SU-DHL-6 (cell line): ENCODE results near the gene ZNF324.

Experiments
- H2AFZ ChIP-seq: fragments of 200-600 bp; sonication (generic); 2 replicates; pipeline ENCODE4 v1.6.1; 2014; ENCODE audit warnings: low read depth, mild to moderate bottlenecking, moderate library complexity, mixed read lengths, antibody characterized with exemption, low read length; ENCODE audit not compliant: severe bottlenecking
- H3F3A ChIP-seq: fragments of 200-600 bp; shearing (Covaris generic); 2 replicates; pipeline ENCODE4 v1.6.0; 2016; ENCODE audit warnings: antibody characterized with exemption, mild to moderate bottlenecking; ENCODE audit not compliant: insufficient read depth
- H3K27ac ChIP-seq: fragments of 200-600 bp; sonication (generic); 2 replicates; pipeline ENCODE4 v1.5.1; 2016; ENCODE audit warnings: low read depth, mild to moderate bottlenecking, low read length, moderate library complexity, mixed read lengths
- H3K27me3 ChIP-seq: fragments of 200-600 bp; sonication (generic), shearing (Covaris generic); 2 replicates; pipeline ENCODE4 v1.6.0; 2014; ENCODE audit warnings: mild to moderate bottlenecking, low read length
- H3K36me3 ChIP-seq: fragments of 200-600 bp; sonication (generic); 2 replicates; pipeline ENCODE4 v1.6.1; 2014; ENCODE audit warnings: mild to moderate bottlenecking, low read length, mixed read lengths
- H3K4me2 ChIP-seq: fragments of 300-600, 200-600 bp; shearing (Covaris generic), sonication (generic); 2 replicates; pipeline ENCODE4 v1.6.0; 2014; ENCODE audit warnings: low read length, low read depth, mild to moderate bottlenecking; ENCODE audit not compliant: poor library complexity, severe bottlenecking
- H3K4me3 ChIP-seq: fragments of 200-600 bp; sonication (generic); 2 replicates; pipeline ENCODE4 v1.5.1; 2014; ENCODE audit warnings: antibody characterized with exemption, low read length, mild to moderate bottlenecking, mixed read lengths; ENCODE audit not compliant: insufficient read depth, poor library complexity, severe bottlenecking
- H3K79me2 ChIP-seq: fragments of 200-600 bp; sonication (generic); 2 replicates; pipeline ENCODE4 v1.6.1; 2014; ENCODE audit warnings: mild to moderate bottlenecking, low read length, moderate library complexity; ENCODE audit not compliant: insufficient read depth
- H3K9ac ChIP-seq: fragments of 200-600 bp; sonication (generic); 2 replicates; pipeline ENCODE4 v1.7.0; 2014; ENCODE audit warnings: mild to moderate bottlenecking, low read length
- H3K9me2 ChIP-seq: fragments of 200-600 bp; sonication (generic); replicated peaks from 2 replicates; pipeline ENCODE4 v1.6.1; 2014; ENCODE audit warnings: low read length; ENCODE audit not compliant: insufficient read depth
- H3K9me3 ChIP-seq: fragments of 200-600 bp; sonication (generic); 2 replicates; pipeline ENCODE4 v1.6.1; 2014; ENCODE audit warnings: low read length, mixed read lengths; ENCODE audit not compliant: insufficient read depth
- H4K20me1 ChIP-seq: fragments of 200-600 bp; sonication (generic); 2 replicates; pipeline ENCODE4 v1.6.1; 2014; ENCODE audit warnings: low read depth, mild to moderate bottlenecking, antibody characterized with exemption, low read length, moderate library complexity, mixed read lengths
- EZH2phosphoT487 ChIP-seq: fragments of 200-600 bp; sonication (generic), shearing (Covaris generic); conservative IDR thresholded peaks from 2 replicates; pipeline ENCODE4 v1.6.1; 2018; ENCODE audit warnings: mild to moderate bottlenecking, antibody characterized with exemption, low read length, moderate library complexity, mixed read lengths
- TF ChIP-seq, protein P1 (sequence below): fragments of 200-600 bp; sonication (generic); IDR thresholded peaks from one replicate; pipeline ENCODE4 v1.5.1; 2017; ENCODE audit warnings: antibody characterized with exemption, mild to moderate bottlenecking, low read length, moderate library complexity; ENCODE audit not compliant: insufficient read depth, poor library complexity, severe bottlenecking

ZNF324 gene

DNA sequence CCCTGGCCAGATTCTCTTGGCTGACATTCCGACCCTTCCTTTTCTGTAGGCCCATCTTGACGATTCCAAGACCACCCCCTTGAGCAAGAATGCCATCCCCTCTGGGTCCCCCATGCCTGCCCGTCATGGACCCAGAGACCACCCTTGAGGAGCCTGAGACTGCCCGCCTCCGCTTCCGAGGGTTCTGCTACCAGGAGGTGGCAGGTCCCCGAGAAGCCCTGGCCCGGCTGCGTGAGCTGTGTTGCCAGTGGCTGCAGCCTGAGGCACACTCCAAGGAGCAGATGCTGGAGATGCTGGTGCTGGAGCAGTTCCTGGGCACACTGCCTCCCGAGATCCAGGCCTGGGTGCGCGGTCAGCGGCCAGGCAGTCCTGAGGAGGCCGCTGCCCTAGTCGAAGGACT lies 10.2 kb downstream of the ZNF324 start:
- Histone ChIP-seq H3K9ac (peak overlapping the region; percentile 84; the same call in 1 of the 2 replicates), H3K27ac (no peak overlapping the region), H3K27me3 (no peaks in the 10 kb centered on the region), H3K9me2 (no peaks in the 10 kb centered on the region), H3K4me2 (peak overlapping the region; percentile 73), H3K4me3 (peak overlapping the region; percentile 60), H3K36me3 (no peaks in the 10 kb centered on the region), H2AFZ (no peak overlapping the region), H3K9me3 (no peaks in the 10 kb centered on the region), H3F3A (peaks cover 10% of the 10 kb centered on the region), H3K79me2 (no peaks in the 10 kb centered on the region), H4K20me1 (no peaks in the 10 kb centered on the region)
- no peak for TF ChIP-seq EZH2phosphoT487
- TF ChIP-seq, protein P1, sequence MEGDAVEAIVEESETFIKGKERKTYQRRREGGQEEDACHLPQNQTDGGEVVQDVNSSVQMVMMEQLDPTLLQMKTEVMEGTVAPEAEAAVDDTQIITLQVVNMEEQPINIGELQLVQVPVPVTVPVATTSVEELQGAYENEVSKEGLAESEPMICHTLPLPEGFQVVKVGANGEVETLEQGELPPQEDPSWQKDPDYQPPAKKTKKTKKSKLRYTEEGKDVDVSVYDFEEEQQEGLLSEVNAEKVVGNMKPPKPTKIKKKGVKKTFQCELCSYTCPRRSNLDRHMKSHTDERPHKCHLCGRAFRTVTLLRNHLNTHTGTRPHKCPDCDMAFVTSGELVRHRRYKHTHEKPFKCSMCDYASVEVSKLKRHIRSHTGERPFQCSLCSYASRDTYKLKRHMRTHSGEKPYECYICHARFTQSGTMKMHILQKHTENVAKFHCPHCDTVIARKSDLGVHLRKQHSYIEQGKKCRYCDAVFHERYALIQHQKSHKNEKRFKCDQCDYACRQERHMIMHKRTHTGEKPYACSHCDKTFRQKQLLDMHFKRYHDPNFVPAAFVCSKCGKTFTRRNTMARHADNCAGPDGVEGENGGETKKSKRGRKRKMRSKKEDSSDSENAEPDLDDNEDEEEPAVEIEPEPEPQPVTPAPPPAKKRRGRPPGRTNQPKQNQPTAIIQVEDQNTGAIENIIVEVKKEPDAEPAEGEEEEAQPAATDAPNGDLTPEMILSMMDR: no peak

DNA sequence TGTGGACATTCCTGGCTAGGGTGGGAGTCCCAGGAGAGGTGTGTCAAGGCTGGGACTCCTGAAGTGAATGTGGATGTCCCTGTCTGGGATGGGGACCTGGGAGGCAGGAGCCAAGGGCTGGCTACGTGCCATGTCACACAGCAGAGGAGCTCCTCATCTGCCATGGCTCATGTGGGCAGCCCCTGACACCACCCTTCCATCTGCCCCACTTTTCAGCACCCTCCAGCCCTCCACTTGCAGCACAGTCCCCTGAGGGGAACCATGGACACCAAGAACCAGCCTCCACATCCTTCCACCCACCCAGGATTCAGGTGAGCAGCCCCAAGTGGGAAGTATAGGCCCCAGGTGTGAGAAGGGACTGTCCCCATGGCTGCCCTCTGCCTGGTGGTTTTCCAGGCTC lies 11.0 kb downstream of the ZNF324 start:
- Histone ChIP-seq H3K9me2 (no peaks in the 10 kb centered on the region), H3K9me3 (no peaks in the 10 kb centered on the region), H3K27ac (no peak overlapping the region), H3F3A (peaks cover 10% of the 10 kb centered on the region), H3K36me3 (no peaks in the 10 kb centered on the region), H3K27me3 (no peaks in the 10 kb centered on the region), H2AFZ (no peak overlapping the region), H3K79me2 (no peaks in the 10 kb centered on the region), H3K4me3 (no peak overlapping the region), H3K9ac (no peak overlapping the region), H3K4me2 (no peak overlapping the region), H4K20me1 (no peaks in the 10 kb centered on the region)
- TF ChIP-seq EZH2phosphoT487: no peak
- TF ChIP-seq, protein P1: no peak

DNA sequence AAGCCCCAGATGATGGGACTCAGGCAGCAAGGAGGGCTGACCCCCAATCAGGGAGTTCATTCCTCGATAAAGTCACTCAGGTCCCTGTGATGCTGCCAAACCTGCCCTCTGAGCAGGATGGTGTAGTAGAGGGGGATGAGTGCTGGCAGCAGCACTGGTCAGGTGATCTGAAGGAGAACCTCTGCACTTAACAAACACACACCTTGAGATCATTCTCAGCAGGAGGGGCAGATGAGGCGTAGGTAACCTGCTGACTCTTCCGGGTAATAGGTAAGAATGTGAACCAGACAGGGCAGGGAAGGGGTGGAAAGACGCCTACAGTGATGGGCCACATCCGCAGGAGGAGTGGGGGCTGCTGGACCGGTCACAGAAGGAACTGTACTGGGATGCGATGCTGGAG lies 12.4 kb downstream of the ZNF324 start:
- Histone ChIP-seq H3K9me3 (no peaks in the 10 kb centered on the region), H4K20me1 (no peaks in the 10 kb centered on the region), H3K36me3 (no peaks in the 10 kb centered on the region), H2AFZ (no peak overlapping the region), H3K27me3 (no peaks in the 10 kb centered on the region), H3K79me2 (no peaks in the 10 kb centered on the region), H3K4me3 (no peak overlapping the region), H3F3A (peaks cover 10% of the 10 kb centered on the region), H3K27ac (no peak overlapping the region), H3K9me2 (no peaks in the 10 kb centered on the region), H3K4me2 (no peak overlapping the region), H3K9ac (no peak overlapping the region)
- TF ChIP-seq, protein P1: no peak
- no peak for TF ChIP-seq EZH2phosphoT487
